ENCODE results near the gene WASL.

GRCh38 chr7:123719197-123719721 lies 29.5 kb downstream of the WASL start:
- TF ChIP-seq CTCF (IDR thresholded peaks at IDR 0.05), result no peak
- no peak for TF ChIP-seq POLR2A (IDR thresholded peaks at IDR 0.05)

Data from testis (tissue), 2 donors.